ENCODE results near the gene TAOK2. TPM values are rescaled to one million over a fixed set of nuclear protein-coding genes. Genes with fewer than 3 reads are reported as not detected.

TAOK2 gene
- total and polyA plus RNA-seq, 2 of the 4 experiments (the other 2 are of a cell fraction), result 23.0 to 31.7 TPM

- Histone ChIP-seq H3K4me2 (ENCODE audit: low read depth, low read length) (no peak overlapping the region), H2BK5ac (ENCODE audit: low read depth, low read length, poor library complexity, severe bottlenecking) (no peak overlapping the region), H3K27ac (ENCODE audit: insufficient read depth, low read length) (no peak overlapping the region), H3K4me3 (ENCODE audit: insufficient read depth, low read depth, low read length) (no peak overlapping the region), H2BK20ac (ENCODE audit: low read depth, low read length) (no peak overlapping the region), H2BK15ac (ENCODE audit: low read depth, low read length) (no peak overlapping the region), H4K20me1 (ENCODE audit: insufficient read depth, low read length) (no peaks in the 10 kb centered on the region; the same call in 1 of the 2 replicates), H3K9me3 (ENCODE audit: control insufficient read depth, insufficient read depth, low read length) (no peaks in the 10 kb centered on the region), H2AK5ac (ENCODE audit: low read depth, low read length) (peak overlapping the region; percentile 67), H3K4me1 (ENCODE audit: control insufficient read depth, insufficient read depth, low read length) (no peaks in the 10 kb centered on the region; the same call in 1 of the 2 replicates), H3K9me1 (ENCODE audit: insufficient read depth, low read length) (no peaks in the 10 kb centered on the region), H3K9ac (ENCODE audit: low read depth, low read length) (no peak overlapping the region), H2AFZ (replicated peaks; ENCODE audit: low read length, poor library complexity) (peak overlapping the region; percentile 21), H3K4ac (ENCODE audit: low read depth, low read length) (no peak overlapping the region), H4K91ac (ENCODE audit: insufficient read depth, low read depth, low read length) (no peak overlapping the region), H2BK120ac (ENCODE audit: low read depth, low read length) (no peak overlapping the region), H3K27me3 (ENCODE audit: control insufficient read depth, insufficient read depth, low read length) (peaks cover 12% of the 10 kb centered on the region), H3K56ac (ENCODE audit: extremely low read depth, insufficient read depth, low read length) (no peak overlapping the region), H4K8ac (ENCODE audit: low read depth in 2 of 2, low read length in 2 of 2) (no peak overlapping the region), H3K79me1 (ENCODE audit: low read depth in 1 of 2, low read length in 2 of 2) (peaks cover 0 to 4% of the 10 kb centered on the region in 2 experiments; a peak in 1 of 4 replicates), H2AK9ac (replicated peaks; ENCODE audit: low read depth, low read length, poor library complexity) (peak overlapping the region; percentile 96), H3K18ac (ENCODE audit: low read depth, low read length) (no peak overlapping the region), H3K36me3 (ENCODE audit: control insufficient read depth, insufficient read depth, low read length) (peaks cover 15% of the 10 kb centered on the region; the same call in 1 of the 2 replicates), H3K23ac (ENCODE audit: low read depth, low read length) (no peak overlapping the region), H3K14ac (replicated peaks; ENCODE audit: low read depth, low read length) (no peak overlapping the region), H4K5ac (ENCODE audit: low read depth, low read length) (no peak overlapping the region)
- ChIA-PET CTCF (interaction anchor here (0.8 kb wide), 1 partner anchor 106 kb away, joined by 3 read pairs; the partner anchor contains the start of gene SEZ6L2), POLR2A (ENCODE audit: unreplicated experiment) (interaction anchor here (0.5 kb wide), 1 partner anchor 886 kb away, joined by 3 read pairs; no protein-coding TSS in a partner anchor)
- 85% methylated on average over 22 of the region's 35 CpGs; no CpG with 5 or more reads in 1 of the 2 experiments for WGBS, 2 experiments (ENCODE audit: extremely low coverage in 2 of 2, insufficient read length in 1 of 2)
- TF ChIP-seq CHD1 (IDR thresholded peaks at IDR 0.05; ENCODE audit: low read depth, low read length) (no peak), ELK1 (IDR thresholded peaks at IDR 0.05; ENCODE audit: borderline replicate concordance, low read depth, low read length) (no peak), RCOR1 (IDR thresholded peaks at IDR 0.05; ENCODE audit: insufficient replicate concordance, low read length) (no peak), MAZ (IDR thresholded peaks at IDR 0.05; ENCODE audit: borderline replicate concordance, low read depth, low read length) (peak; percentile 29; the same call in 1 of the 2 replicates), BHLHE40 (IDR thresholded peaks at IDR 0.05; ENCODE audit: low read depth, low read length) (no peak), RAD21 (IDR thresholded peaks at IDR 0.05; ENCODE audit: low read length) (peak; percentile 64), POLR2A (IDR thresholded peaks at IDR 0.05; ENCODE audit: low read depth, low read length) (no peak), SMC3 (IDR thresholded peaks at IDR 0.05; ENCODE audit: low read depth, low read length) (peak; percentile 83), NFE2L2 (IDR thresholded peaks at IDR 0.05; ENCODE audit: low read depth, low read length) (no peak)
- TF ChIP-seq, protein P1, sequence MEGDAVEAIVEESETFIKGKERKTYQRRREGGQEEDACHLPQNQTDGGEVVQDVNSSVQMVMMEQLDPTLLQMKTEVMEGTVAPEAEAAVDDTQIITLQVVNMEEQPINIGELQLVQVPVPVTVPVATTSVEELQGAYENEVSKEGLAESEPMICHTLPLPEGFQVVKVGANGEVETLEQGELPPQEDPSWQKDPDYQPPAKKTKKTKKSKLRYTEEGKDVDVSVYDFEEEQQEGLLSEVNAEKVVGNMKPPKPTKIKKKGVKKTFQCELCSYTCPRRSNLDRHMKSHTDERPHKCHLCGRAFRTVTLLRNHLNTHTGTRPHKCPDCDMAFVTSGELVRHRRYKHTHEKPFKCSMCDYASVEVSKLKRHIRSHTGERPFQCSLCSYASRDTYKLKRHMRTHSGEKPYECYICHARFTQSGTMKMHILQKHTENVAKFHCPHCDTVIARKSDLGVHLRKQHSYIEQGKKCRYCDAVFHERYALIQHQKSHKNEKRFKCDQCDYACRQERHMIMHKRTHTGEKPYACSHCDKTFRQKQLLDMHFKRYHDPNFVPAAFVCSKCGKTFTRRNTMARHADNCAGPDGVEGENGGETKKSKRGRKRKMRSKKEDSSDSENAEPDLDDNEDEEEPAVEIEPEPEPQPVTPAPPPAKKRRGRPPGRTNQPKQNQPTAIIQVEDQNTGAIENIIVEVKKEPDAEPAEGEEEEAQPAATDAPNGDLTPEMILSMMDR (conservative IDR thresholded peaks at IDR 0.05; ENCODE audit: low read depth, low read length), result peak; percentile 73
- ATAC-seq (ENCODE audit: low read depth) (peak; percentile 85), DNase-seq (peak; percentile 31)
- intact Hi-C loops (cut with micrococcal nuclease) (no loop called here), dilution Hi-C loops (cut with HindIII; ENCODE audit: low sequenced_read_pairs, unreplicated experiment) (no loop called here), in situ Hi-C loops (cut with MboI; ENCODE audit: low sequenced_read_pairs) (no loop called here)
- no TSS peak for BruUV-seq (replicated peaks)
Observed at GRCh38 chr16:30005341-30006094, 31.9 kb downstream of the TAOK2 start.
